ENCODE data around the gene TMEM130.

- TF ChIP-seq MAX (IDR thresholded peaks at IDR 0.05) (no peak), EP300 (IDR thresholded peaks at IDR 0.05; ENCODE audit: borderline replicate concordance) (no peak), YY1 (IDR thresholded peaks at IDR 0.05; ENCODE audit: low read depth) (no peak), EGR1 (IDR thresholded peaks at IDR 0.05) (no peak)
Measured at GRCh38 chr7:98875501-98875900, 5.7 kb upstream of the TMEM130 start.
